DND-41 (cell line): Measurements from ENCODE around the gene TRHDE.

Source experiments
- ATAC-seq: fragments of 200-7000 bp; cut with Tn5 transposase; 3 replicates; pipeline ENCODE4 v1.9.1; 2021; ENCODE audit warnings: low read depth; ENCODE audit not compliant: insufficient read depth
- DNase-seq: peaks from one replicate; pipeline ENCODE4 v3.0.0-alpha.2; 2020
- H2AFZ ChIP-seq: 2 replicates; pipeline ENCODE4 v1.6.0; 2012; ENCODE audit warnings: low read depth, low read length
- H3K27ac ChIP-seq: 2 replicates; pipeline ENCODE4 v1.5.1; 2012; ENCODE audit warnings: low read length, inconsistent platforms
- H3K27me3 ChIP-seq: fragments of 200-600 bp; sonication (generic); 2 replicates; pipeline ENCODE4 v1.6.0; 2012; ENCODE audit warnings: low read length, mild to moderate bottlenecking, inconsistent platforms; ENCODE audit not compliant: insufficient read depth, poor library complexity
- H3K36me3 ChIP-seq: 2 replicates; pipeline ENCODE4 v1.5.1; 2012; ENCODE audit warnings: low read length, inconsistent platforms; ENCODE audit not compliant: insufficient read depth
- H3K4me1 ChIP-seq: 2 replicates; pipeline ENCODE4 v1.5.1; 2012; ENCODE audit warnings: mild to moderate bottlenecking, low read length; ENCODE audit not compliant: insufficient read depth
- H3K4me2 ChIP-seq: 2 replicates; pipeline ENCODE4 v1.6.0; 2012; ENCODE audit warnings: mild to moderate bottlenecking, moderate library complexity, low read length, inconsistent platforms; ENCODE audit not compliant: insufficient read depth
- H3K4me3 ChIP-seq, 2 experiments: fragments of 200-600 bp in 1 of 2; shearing (Covaris generic) in 1 of 2; 2 replicates each; pipeline ENCODE4 v1.5.1; 2012 to 2016; ENCODE audit warnings: inconsistent platforms in 2 of 2, low read length in 2 of 2, mild to moderate bottlenecking in 2 of 2, low read depth in 1 of 2, moderate library complexity in 1 of 2
- H3K79me2 ChIP-seq: 2 replicates; pipeline ENCODE4 v1.6.0; 2012; ENCODE audit warnings: low read length, inconsistent platforms; ENCODE audit not compliant: insufficient read depth
- H3K9ac ChIP-seq: 2 replicates; pipeline ENCODE4 v1.6.0; 2012; ENCODE audit warnings: low read depth, mild to moderate bottlenecking, inconsistent platforms, low read length, moderate library complexity
- H3K9me3 ChIP-seq: 2 replicates; pipeline ENCODE4 v1.5.1; 2012; ENCODE audit warnings: low read length, moderate library complexity, mild to moderate bottlenecking, inconsistent platforms; ENCODE audit not compliant: insufficient read depth, severe bottlenecking
- H4K20me1 ChIP-seq: 2 replicates; pipeline ENCODE4 v1.6.0; 2012; ENCODE audit warnings: low read length; ENCODE audit not compliant: insufficient read depth
- EZH2 ChIP-seq: IDR thresholded peaks from 3 replicates; pipeline ENCODE4 v1.6.1; 2012; ENCODE audit warnings: borderline replicate concordance, low read depth, mild to moderate bottlenecking, moderate library complexity, low read length, inconsistent platforms; ENCODE audit not compliant: severe bottlenecking
- TF ChIP-seq, protein P1 (sequence below): IDR thresholded peaks from 2 replicates; pipeline ENCODE4 v1.5.1; 2012; ENCODE audit warnings: borderline replicate concordance, low read length, moderate library complexity, mild to moderate bottlenecking; ENCODE audit not compliant: poor library complexity, severe bottlenecking; ENCODE audit errors: extremely low read depth

Gene TRHDE

DNA sequence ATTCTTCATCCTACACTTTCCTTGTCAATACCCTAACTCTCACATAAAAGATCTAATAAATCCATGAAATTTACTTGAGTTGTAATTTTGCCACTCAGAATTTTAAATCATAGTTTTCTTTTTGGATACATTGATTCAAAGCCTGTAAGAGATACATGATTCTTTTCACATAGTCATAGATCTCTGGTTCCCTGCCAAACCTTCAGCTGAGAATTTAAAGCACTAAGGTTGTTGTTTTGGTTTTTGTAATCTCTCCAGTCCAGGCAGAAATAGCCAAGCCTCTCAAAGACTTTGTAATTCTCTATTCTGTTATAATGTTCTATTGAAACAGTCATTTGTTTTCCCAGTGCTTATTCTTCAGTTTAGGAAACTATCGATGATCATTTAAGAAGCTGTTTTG lies 273.9 kb downstream of the TRHDE start:
- Histone ChIP-seq H3K9ac (no peak overlapping the region), H3K4me1 (no peaks in the 10 kb centered on the region), H4K20me1 (no peaks in the 10 kb centered on the region), H3K4me2 (no peak overlapping the region), H3K27ac (no peak overlapping the region), H2AFZ (no peak overlapping the region), H3K4me3 (no peak overlapping the region), H3K36me3 (no peaks in the 10 kb centered on the region), H3K79me2 (no peaks in the 10 kb centered on the region), H3K9me3 (no peaks in the 10 kb centered on the region), H3K27me3 (no peaks in the 10 kb centered on the region)
- no peak for TF ChIP-seq EZH2
- TF ChIP-seq, protein P1, sequence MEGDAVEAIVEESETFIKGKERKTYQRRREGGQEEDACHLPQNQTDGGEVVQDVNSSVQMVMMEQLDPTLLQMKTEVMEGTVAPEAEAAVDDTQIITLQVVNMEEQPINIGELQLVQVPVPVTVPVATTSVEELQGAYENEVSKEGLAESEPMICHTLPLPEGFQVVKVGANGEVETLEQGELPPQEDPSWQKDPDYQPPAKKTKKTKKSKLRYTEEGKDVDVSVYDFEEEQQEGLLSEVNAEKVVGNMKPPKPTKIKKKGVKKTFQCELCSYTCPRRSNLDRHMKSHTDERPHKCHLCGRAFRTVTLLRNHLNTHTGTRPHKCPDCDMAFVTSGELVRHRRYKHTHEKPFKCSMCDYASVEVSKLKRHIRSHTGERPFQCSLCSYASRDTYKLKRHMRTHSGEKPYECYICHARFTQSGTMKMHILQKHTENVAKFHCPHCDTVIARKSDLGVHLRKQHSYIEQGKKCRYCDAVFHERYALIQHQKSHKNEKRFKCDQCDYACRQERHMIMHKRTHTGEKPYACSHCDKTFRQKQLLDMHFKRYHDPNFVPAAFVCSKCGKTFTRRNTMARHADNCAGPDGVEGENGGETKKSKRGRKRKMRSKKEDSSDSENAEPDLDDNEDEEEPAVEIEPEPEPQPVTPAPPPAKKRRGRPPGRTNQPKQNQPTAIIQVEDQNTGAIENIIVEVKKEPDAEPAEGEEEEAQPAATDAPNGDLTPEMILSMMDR: no peak
- no peak for DNase-seq
- ATAC-seq: no peak

DNA sequence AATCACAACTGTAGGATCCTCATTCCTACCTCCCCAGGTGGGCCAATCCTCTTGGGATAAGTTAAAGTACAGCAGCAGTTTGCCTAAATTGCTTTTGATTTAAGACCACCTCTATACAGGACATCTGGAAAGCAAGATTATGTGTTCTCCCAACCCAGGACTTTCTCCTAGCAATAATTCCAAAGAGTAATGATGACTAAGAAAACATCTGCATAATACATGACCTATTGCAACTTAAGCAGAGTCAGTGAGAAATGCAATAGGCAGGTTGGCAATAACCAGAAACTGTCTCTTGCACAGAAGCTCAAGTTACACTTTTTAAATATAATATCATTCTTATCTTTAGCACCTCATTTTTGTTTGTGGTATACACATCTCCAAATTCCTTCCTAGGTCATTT lies 275.4 kb downstream of the TRHDE start:
- no peak for DNase-seq
- Histone ChIP-seq H3K4me2 (no peak overlapping the region), H3K9ac (no peak overlapping the region), H3K9me3 (no peaks in the 10 kb centered on the region), H3K27ac (no peak overlapping the region), H2AFZ (no peak overlapping the region), H3K79me2 (no peaks in the 10 kb centered on the region), H3K4me1 (no peaks in the 10 kb centered on the region), H3K4me3 (no peak overlapping the region), H4K20me1 (no peaks in the 10 kb centered on the region), H3K36me3 (no peaks in the 10 kb centered on the region), H3K27me3 (no peaks in the 10 kb centered on the region)
- ATAC-seq: no peak
- TF ChIP-seq EZH2: no peak
- TF ChIP-seq, protein P1: no peak

DNA sequence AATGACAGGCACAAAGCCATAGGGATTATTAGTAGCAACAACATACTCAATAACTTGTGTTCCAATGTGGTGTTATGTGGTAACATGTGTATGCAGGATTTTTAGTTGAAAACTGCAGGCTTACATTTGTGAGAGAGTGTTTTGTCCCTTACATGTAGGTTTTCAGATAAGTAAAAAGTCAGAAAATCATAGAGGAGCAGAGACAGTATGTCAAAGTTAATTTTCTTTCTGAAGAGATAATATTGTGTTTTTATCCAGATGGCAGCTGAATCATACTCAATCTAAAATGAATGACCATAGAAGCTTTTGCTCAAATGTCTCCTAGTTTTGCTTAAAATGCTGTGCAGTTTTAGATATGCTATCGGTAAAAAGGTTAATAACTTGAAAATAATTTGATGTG lies 277.0 kb downstream of the TRHDE start:
- no peak for TF ChIP-seq EZH2
- TF ChIP-seq, protein P1: no peak
- ATAC-seq: no peak
- DNase-seq: no peak

More for the DNA sequence above, 277.0 kb downstream of the TRHDE start:
- no peaks in the 10 kb centered on the region for H3K4me1 ChIP-seq
- no peaks in the 10 kb centered on the region for H3K36me3 ChIP-seq
- H3K4me3 ChIP-seq: no peak overlapping the region
- H3K9me3 ChIP-seq: no peaks in the 10 kb centered on the region
- H3K27me3 ChIP-seq: no peaks in the 10 kb centered on the region
- no peaks in the 10 kb centered on the region for H4K20me1 ChIP-seq
- H3K4me2 ChIP-seq: no peak overlapping the region
- H2AFZ ChIP-seq: no peak overlapping the region
- no peaks in the 10 kb centered on the region for H3K79me2 ChIP-seq
- no peak overlapping the region for H3K27ac ChIP-seq
- H3K9ac ChIP-seq: no peak overlapping the region
